HG03575 (cell line): ENCODE measurements around the gene TSN.
"Not testable (repeated sequence)": the region's sequence is repeated elsewhere in the genome, so short reads cannot be mapped to it uniquely, and the experiment has no call there.

Source experiments
- ATAC-seq: cut with Tn5 transposase; IDR thresholded peaks from one replicate; pipeline ENCODE4 v1.9.1; 2021; ENCODE audit not compliant: unreplicated experiment, insufficient number of reproducible peaks, low FRiP score; ENCODE audit errors: extremely low read depth

The TSN gene

GRCh38 chr2:121790276-121790956, 35.0 kb downstream of the TSN start:
- no peak for ATAC-seq

GRCh38 chr2:121791290-121791689, 35.8 kb downstream of the TSN start:
- ATAC-seq, result no peak

- ATAC-seq, result no peak
Measured at GRCh38 chr2:121791801-121792221, 36.4 kb downstream of the TSN start.

- ATAC-seq, result no peak
Measured at GRCh38 chr2:121793816-121794215, 38.4 kb downstream of the TSN start.

- no peak for ATAC-seq
Measured at GRCh38 chr2:121794233-121794632, 38.8 kb downstream of the TSN start.

- no peak for ATAC-seq
Measured at GRCh38 chr2:121796239-121796638, 40.8 kb downstream of the TSN start.

GRCh38 chr2:121798617-121799016, 43.2 kb downstream of the TSN start:
- no peak for ATAC-seq

- no peak for ATAC-seq
Measured at GRCh38 chr2:121801916-121802315, 46.5 kb downstream of the TSN start.

- no peak for ATAC-seq
Measured at GRCh38 chr2:121803503-121803902, 48.1 kb downstream of the TSN start.

- ATAC-seq, result peak; percentile 68
Measured at GRCh38 chr2:121804340-121804739, 48.9 kb downstream of the TSN start.

- no peak for ATAC-seq
Measured at GRCh38 chr2:121804997-121805765, 49.7 kb downstream of the TSN start.

- no peak for ATAC-seq
Measured at GRCh38 chr2:121805766-121806143, 50.3 kb downstream of the TSN start.

- ATAC-seq, result not testable (repeated sequence)
Measured at GRCh38 chr2:121807771-121808170, 52.3 kb downstream of the TSN start.

GRCh38 chr2:121809607-121810006, 54.2 kb downstream of the TSN start:
- no peak for ATAC-seq

GRCh38 chr2:121810959-121811853, 55.8 kb downstream of the TSN start:
- peak; percentile 79 for ATAC-seq

- not testable (repeated sequence) for ATAC-seq
Measured at GRCh38 chr2:121813083-121813482, 57.6 kb downstream of the TSN start.

GRCh38 chr2:121815216-121815615, 59.8 kb downstream of the TSN start:
- no peak for ATAC-seq

- ATAC-seq, result no peak
Measured at GRCh38 chr2:121816797-121817196, 61.3 kb downstream of the TSN start.

GRCh38 chr2:121817304-121817703, 61.9 kb downstream of the TSN start:
- not testable (repeated sequence) for ATAC-seq
